NCI-H526 treated with DMSO at 0.1 percent for 48 hours (cell line): ENCODE data around the gene IREB2.
"Not testable (repeated sequence)": the region's sequence is repeated elsewhere in the genome, so short reads cannot be mapped to it uniquely, and the experiment has no call there.

Experiments used
- DNase-seq: peaks from one replicate; lab custom pipeline; 2025; lab: John Stamatoyannopoulos, UW

Gene IREB2

GRCh38 chr15:78437762-78438618 is at the start of gene IREB2:
IREB2 (plus strand) TSS chr15:78438216; CDS start chr15:78438338, 122 bp downstream.
- peak; percentile 96 for DNase-seq

- DNase-seq = no peak
Observed at GRCh38 chr15:78388865-78389264, 49.2 kb upstream of the IREB2 start.

- DNase-seq = no peak
Observed at GRCh38 chr15:78389322-78389721, 48.7 kb upstream of the IREB2 start.

- DNase-seq = no peak
Observed at GRCh38 chr15:78389738-78390137, 48.3 kb upstream of the IREB2 start.

- DNase-seq = no peak
Observed at GRCh38 chr15:78390242-78390641, 47.8 kb upstream of the IREB2 start.

- no peak for DNase-seq
Observed at GRCh38 chr15:78390826-78391225, 47.2 kb upstream of the IREB2 start.

GRCh38 chr15:78391781-78392180 is 46.2 kb upstream of the IREB2 start:
- no peak for DNase-seq

GRCh38 chr15:78392430-78392829 is 45.6 kb upstream of the IREB2 start:
- no peak for DNase-seq

- DNase-seq = no peak
Observed at GRCh38 chr15:78393137-78393536, 44.9 kb upstream of the IREB2 start.

- DNase-seq = no peak
Observed at GRCh38 chr15:78394026-78394425, 44.0 kb upstream of the IREB2 start.

GRCh38 chr15:78394981-78395616 is 42.9 kb upstream of the IREB2 start:
- DNase-seq = no peak

- no peak for DNase-seq
Observed at GRCh38 chr15:78396186-78396814, 41.7 kb upstream of the IREB2 start.

- no peak for DNase-seq
Observed at GRCh38 chr15:78396976-78397375, 41.0 kb upstream of the IREB2 start.

GRCh38 chr15:78397382-78397781 is 40.6 kb upstream of the IREB2 start:
- no peak for DNase-seq

GRCh38 chr15:78398076-78398825 is 39.8 kb upstream of the IREB2 start:
- no peak for DNase-seq

GRCh38 chr15:78399091-78399490 is 38.9 kb upstream of the IREB2 start:
- no peak for DNase-seq

- no peak for DNase-seq
Observed at GRCh38 chr15:78402061-78402610, 35.9 kb upstream of the IREB2 start.

- DNase-seq = no peak
Observed at GRCh38 chr15:78404125-78404524, 33.9 kb upstream of the IREB2 start.

GRCh38 chr15:78404796-78405195 is 33.2 kb upstream of the IREB2 start:
- DNase-seq = not testable (repeated sequence)

- DNase-seq = no peak
Observed at GRCh38 chr15:78405336-78405924, 32.6 kb upstream of the IREB2 start.

GRCh38 chr15:78406016-78406585 is 31.9 kb upstream of the IREB2 start:
- DNase-seq = no peak
